GM12891 (cell line): ENCODE measurements around the gene ATG5.

ENCODE experiments used
- POLR2A ChIP-seq: IDR thresholded peaks from 2 replicates; pipeline ENCODE4 v1.6.1; 2011; ENCODE audit warnings: low read depth, low read length, control low read depth
- POLR2AphosphoS5 ChIP-seq: IDR thresholded peaks from 2 replicates; pipeline ENCODE4 v1.6.1; 2011; ENCODE audit warnings: low read depth, low read length, control low read depth
- POU2F2 ChIP-seq: IDR thresholded peaks from 2 replicates; pipeline ENCODE4 v1.6.1; 2011; ENCODE audit warnings: low read depth, mild to moderate bottlenecking, control low read depth, low read length, moderate library complexity
- SPI1 ChIP-seq: IDR thresholded peaks from 2 replicates; pipeline ENCODE4 v1.6.1; 2011; ENCODE audit warnings: low read depth, low read length, control low read depth
- TAF1 ChIP-seq: IDR thresholded peaks from 2 replicates; pipeline ENCODE4 v1.6.1; 2011; ENCODE audit warnings: low read depth, low read length, control low read depth

GRCh38 chr6:106300944-106301343, 24.6 kb downstream of the ATG5 start:
- TF ChIP-seq POLR2AphosphoS5, result no peak
- TF ChIP-seq POLR2A, result no peak
- TF ChIP-seq TAF1, result no peak
- TF ChIP-seq SPI1, result no peak
- no peak for TF ChIP-seq POU2F2
